ENCODE results near the gene ACTN1.

DNA sequence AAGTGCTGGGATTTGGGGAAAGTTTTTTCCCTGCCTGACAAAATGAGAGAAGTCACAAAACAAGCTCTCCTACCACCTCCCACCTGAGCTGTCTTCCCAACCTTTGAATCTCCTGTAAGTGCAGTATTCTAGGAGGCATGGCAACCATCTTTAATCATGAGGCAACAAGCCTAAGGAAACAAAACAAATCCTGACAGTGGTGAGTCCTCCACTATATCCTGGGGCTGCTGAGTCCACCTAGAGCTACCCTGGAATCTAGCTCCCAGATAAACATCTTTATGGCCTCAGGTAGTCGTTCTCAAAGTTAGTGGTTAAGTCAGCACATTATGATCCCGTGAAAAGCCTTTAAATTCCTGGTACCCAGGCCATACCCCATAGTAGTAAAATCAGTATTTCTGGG lies 22.3 kb upstream of the ACTN1 start:
- TF ChIP-seq, protein P1, sequence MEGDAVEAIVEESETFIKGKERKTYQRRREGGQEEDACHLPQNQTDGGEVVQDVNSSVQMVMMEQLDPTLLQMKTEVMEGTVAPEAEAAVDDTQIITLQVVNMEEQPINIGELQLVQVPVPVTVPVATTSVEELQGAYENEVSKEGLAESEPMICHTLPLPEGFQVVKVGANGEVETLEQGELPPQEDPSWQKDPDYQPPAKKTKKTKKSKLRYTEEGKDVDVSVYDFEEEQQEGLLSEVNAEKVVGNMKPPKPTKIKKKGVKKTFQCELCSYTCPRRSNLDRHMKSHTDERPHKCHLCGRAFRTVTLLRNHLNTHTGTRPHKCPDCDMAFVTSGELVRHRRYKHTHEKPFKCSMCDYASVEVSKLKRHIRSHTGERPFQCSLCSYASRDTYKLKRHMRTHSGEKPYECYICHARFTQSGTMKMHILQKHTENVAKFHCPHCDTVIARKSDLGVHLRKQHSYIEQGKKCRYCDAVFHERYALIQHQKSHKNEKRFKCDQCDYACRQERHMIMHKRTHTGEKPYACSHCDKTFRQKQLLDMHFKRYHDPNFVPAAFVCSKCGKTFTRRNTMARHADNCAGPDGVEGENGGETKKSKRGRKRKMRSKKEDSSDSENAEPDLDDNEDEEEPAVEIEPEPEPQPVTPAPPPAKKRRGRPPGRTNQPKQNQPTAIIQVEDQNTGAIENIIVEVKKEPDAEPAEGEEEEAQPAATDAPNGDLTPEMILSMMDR (IDR thresholded peaks at IDR 0.05) = no peak
- no peak for TF ChIP-seq EZH2 (IDR thresholded peaks at IDR 0.05)
